ENCODE data around the gene C1orf146. TPM values are rescaled to one million over a fixed set of nuclear protein-coding genes. Genes with fewer than 3 reads are reported as not detected.
"Not testable (repeated sequence)": the region's sequence is repeated elsewhere in the genome, so short reads cannot be mapped to it uniquely, and the experiment has no call there.

C1orf146 gene
- total RNA-seq, 1 donor from 2014 or later, result not detected

- intact Hi-C loops (cut with micrococcal nuclease), result no loop called here
- Histone ChIP-seq H3K4me1 (no peaks in the 10 kb centered on the region), H3K36me3 (peaks cover 35% of the 10 kb centered on the region)
Observed at GRCh38 chr1:92273039-92273438, 55.3 kb downstream of the C1orf146 start.

GRCh38 chr1:92274939-92275338 is 57.2 kb downstream of the C1orf146 start:
- Histone ChIP-seq H3K4me1 (no peaks in the 10 kb centered on the region), H3K9me3 (replicated peaks) (no peaks in the 10 kb centered on the region), H3K36me3 (peaks cover 22% of the 10 kb centered on the region), H3K27ac (replicated peaks) (no peak overlapping the region), H3K27me3 (ENCODE audit: low read depth) (no peaks in the 10 kb centered on the region), H3K4me3 (no peak overlapping the region)
- intact Hi-C loops (cut with micrococcal nuclease), result no loop called here
- TF ChIP-seq CTCF (IDR thresholded peaks at IDR 0.05; ENCODE audit: borderline replicate concordance), result no peak
- DNase-seq, result no peak

More at GRCh38 chr1:92273039-92273438, 55.3 kb downstream of the C1orf146 start:
- no peaks in the 10 kb centered on the region for H3K9me3 ChIP-seq (replicated peaks)
- no peaks in the 10 kb centered on the region for H3K27me3 ChIP-seq (ENCODE audit: low read depth)
- no peak overlapping the region for H3K4me3 ChIP-seq
- TF ChIP-seq CTCF (IDR thresholded peaks at IDR 0.05; ENCODE audit: borderline replicate concordance), result no peak
- no peak overlapping the region for H3K27ac ChIP-seq (replicated peaks)
- DNase-seq, result no peak

GRCh38 chr1:92276082-92276481 is 58.4 kb downstream of the C1orf146 start:
- Histone ChIP-seq H3K4me1 (no peaks in the 10 kb centered on the region), H3K27me3 (ENCODE audit: low read depth) (no peaks in the 10 kb centered on the region), H3K27ac (replicated peaks) (no peak overlapping the region), H3K9me3 (replicated peaks) (no peaks in the 10 kb centered on the region), H3K4me3 (no peak overlapping the region), H3K36me3 (peaks cover 32% of the 10 kb centered on the region)
- no peak for TF ChIP-seq CTCF (IDR thresholded peaks at IDR 0.05; ENCODE audit: borderline replicate concordance)
- intact Hi-C loops (cut with micrococcal nuclease), result no loop called here
- no peak for DNase-seq

GRCh38 chr1:92277105-92277723 is 59.5 kb downstream of the C1orf146 start:
- H3K36me3 ChIP-seq, result peaks cover 37% of the 10 kb centered on the region
- TF ChIP-seq CTCF (IDR thresholded peaks at IDR 0.05; ENCODE audit: borderline replicate concordance), result no peak
- intact Hi-C loops (cut with micrococcal nuclease), result no loop called here

DNA sequence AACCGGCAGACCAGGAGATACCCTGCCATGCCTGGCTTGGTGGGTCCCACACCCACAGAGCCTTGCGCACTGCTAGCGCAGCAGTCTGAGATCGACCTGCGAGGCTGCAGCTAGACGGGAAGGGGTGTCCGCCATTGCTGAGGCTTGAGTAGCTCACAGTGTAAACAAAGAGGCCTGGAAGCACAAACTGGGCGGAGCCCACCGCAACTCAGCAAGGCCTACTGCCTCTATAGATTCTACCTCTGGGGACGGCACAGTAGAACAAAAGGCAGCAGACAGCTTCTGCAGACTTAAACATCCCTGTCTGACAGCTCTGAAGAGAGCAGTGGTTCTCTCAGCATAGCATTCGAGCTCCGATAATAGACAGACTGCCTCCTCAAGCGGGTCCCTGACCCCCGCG is 62.1 kb downstream of the C1orf146 start:
- intact Hi-C loops (cut with micrococcal nuclease); H3K4me1 ChIP-seq; H3K27me3 ChIP-seq (ENCODE audit: low read depth); H3K9me3 ChIP-seq (replicated peaks); H3K27ac ChIP-seq (replicated peaks); H3K4me3 ChIP-seq; DNase-seq: not testable (repeated sequence)
- H3K36me3 ChIP-seq, result peaks cover 32% of the 10 kb centered on the region

More at GRCh38 chr1:92277105-92277723, 59.5 kb downstream of the C1orf146 start:
- Histone ChIP-seq H3K27me3 (ENCODE audit: low read depth) (no peaks in the 10 kb centered on the region), H3K9me3 (replicated peaks) (peaks cover 7% of the 10 kb centered on the region), H3K4me1 (no peaks in the 10 kb centered on the region), H3K27ac (replicated peaks) (no peak overlapping the region), H3K4me3 (no peak overlapping the region)
- no peak for DNase-seq

GRCh38 chr1:92281411-92281810 is 63.7 kb downstream of the C1orf146 start:
- H3K9me3 ChIP-seq (replicated peaks); H3K4me1 ChIP-seq; H3K27ac ChIP-seq (replicated peaks); H3K4me3 ChIP-seq; DNase-seq; H3K27me3 ChIP-seq (ENCODE audit: low read depth); intact Hi-C loops (cut with micrococcal nuclease): not testable (repeated sequence)
- peaks cover 42% of the 10 kb centered on the region for H3K36me3 ChIP-seq

Measured in left ventricle myocardium inferior (tissue), 1 donor.